ENCODE results near the gene ITFG1.

DNA sequence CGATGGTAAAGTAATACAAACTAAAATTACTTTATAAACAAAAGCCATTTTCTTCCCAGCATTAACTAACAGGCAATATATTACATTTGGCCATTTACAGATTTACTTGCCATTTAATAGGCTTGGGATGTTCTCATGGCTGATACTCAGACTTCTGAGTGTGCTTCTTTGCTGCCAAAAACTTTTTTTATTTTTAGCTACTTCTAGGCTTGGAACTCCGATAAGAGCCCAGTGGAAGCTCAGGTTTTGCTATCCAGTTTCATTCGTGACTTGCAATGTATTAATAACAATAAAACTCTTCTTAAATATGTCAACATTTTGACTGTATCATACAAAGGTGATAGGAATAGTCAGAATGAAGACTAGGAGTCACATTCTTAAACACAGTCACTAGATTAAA, 152.3 kb downstream of the ITFG1 start:
- TF ChIP-seq, protein P1, sequence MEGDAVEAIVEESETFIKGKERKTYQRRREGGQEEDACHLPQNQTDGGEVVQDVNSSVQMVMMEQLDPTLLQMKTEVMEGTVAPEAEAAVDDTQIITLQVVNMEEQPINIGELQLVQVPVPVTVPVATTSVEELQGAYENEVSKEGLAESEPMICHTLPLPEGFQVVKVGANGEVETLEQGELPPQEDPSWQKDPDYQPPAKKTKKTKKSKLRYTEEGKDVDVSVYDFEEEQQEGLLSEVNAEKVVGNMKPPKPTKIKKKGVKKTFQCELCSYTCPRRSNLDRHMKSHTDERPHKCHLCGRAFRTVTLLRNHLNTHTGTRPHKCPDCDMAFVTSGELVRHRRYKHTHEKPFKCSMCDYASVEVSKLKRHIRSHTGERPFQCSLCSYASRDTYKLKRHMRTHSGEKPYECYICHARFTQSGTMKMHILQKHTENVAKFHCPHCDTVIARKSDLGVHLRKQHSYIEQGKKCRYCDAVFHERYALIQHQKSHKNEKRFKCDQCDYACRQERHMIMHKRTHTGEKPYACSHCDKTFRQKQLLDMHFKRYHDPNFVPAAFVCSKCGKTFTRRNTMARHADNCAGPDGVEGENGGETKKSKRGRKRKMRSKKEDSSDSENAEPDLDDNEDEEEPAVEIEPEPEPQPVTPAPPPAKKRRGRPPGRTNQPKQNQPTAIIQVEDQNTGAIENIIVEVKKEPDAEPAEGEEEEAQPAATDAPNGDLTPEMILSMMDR (IDR thresholded peaks at IDR 0.05; ENCODE audit: low read depth, low read length, poor library complexity, severe bottlenecking): no peak
- TF ChIP-seq EZH2phosphoT487 (IDR thresholded peaks at IDR 0.05; ENCODE audit: borderline replicate concordance, low read length): no peak
